ENCODE data around the gene CEACAM1. TPM values are rescaled to one million over a fixed set of nuclear protein-coding genes. Genes with fewer than 3 reads are reported as not detected.
A peak's percentile ranks its signal among the peaks of the same experiment; 100 is the strongest.

CEACAM1 gene
- total RNA-seq, 1 experiment from 2014 or later: 7.1 TPM

DNA sequence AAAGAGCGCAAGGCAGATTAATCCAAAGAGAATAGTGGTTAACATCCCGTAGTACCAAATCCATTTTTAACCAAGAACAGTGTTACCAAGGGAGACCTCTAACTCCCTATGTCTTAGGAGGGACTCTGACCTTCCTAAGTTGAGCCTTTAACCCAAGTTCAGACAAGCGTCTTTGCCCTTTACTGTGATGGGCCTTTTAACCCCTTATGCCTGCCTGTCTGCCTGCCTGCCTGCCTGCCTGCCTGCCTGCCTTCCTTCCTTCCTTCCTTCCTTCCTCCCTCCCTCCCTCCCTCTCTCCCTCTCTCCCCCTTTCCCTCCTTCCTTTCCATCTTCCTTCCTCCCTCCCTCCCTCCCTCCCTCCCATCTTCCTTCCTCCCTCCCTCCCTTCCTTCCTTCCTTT lies 32.6 kb downstream of the CEACAM1 start:
- no TSS peak for BruUV-seq (replicated peaks)
- ChIA-PET CTCF (no interaction called here), POLR2A (no interaction called here)
- no peak for DNase-seq
- Histone ChIP-seq H3K4me3 (ENCODE audit: low read depth, low read length) (no peak overlapping the region), H3K36me3 (ENCODE audit: control insufficient read depth, insufficient read depth, low read length) (no peaks in the 10 kb centered on the region), H3K27me3 (replicated peaks; ENCODE audit: control insufficient read depth, insufficient read depth, low read length) (no peaks in the 10 kb centered on the region), H3K4me1 (peaks cover 40% of the 10 kb centered on the region), H3K9me3 (no peaks in the 10 kb centered on the region)
- Mint-ChIP-seq H3K9me3 (ENCODE audit: unreplicated experiment) (no peaks in the 10 kb centered on the region), H3K4me1 (ENCODE audit: low read depth, unreplicated experiment) (peaks cover 49% of the 10 kb centered on the region), H3K27me3 (ENCODE audit: insufficient read depth, unreplicated experiment) (no peaks in the 10 kb centered on the region), H3K36me3 (ENCODE audit: insufficient read depth, unreplicated experiment) (peaks cover 6% of the 10 kb centered on the region), H3K4me3 (ENCODE audit: unreplicated experiment) (no peak overlapping the region), H3K27ac (ENCODE audit: unreplicated experiment) (no peak overlapping the region)
- TF ChIP-seq, protein P1, sequence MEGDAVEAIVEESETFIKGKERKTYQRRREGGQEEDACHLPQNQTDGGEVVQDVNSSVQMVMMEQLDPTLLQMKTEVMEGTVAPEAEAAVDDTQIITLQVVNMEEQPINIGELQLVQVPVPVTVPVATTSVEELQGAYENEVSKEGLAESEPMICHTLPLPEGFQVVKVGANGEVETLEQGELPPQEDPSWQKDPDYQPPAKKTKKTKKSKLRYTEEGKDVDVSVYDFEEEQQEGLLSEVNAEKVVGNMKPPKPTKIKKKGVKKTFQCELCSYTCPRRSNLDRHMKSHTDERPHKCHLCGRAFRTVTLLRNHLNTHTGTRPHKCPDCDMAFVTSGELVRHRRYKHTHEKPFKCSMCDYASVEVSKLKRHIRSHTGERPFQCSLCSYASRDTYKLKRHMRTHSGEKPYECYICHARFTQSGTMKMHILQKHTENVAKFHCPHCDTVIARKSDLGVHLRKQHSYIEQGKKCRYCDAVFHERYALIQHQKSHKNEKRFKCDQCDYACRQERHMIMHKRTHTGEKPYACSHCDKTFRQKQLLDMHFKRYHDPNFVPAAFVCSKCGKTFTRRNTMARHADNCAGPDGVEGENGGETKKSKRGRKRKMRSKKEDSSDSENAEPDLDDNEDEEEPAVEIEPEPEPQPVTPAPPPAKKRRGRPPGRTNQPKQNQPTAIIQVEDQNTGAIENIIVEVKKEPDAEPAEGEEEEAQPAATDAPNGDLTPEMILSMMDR (IDR thresholded peaks at IDR 0.05; ENCODE audit: insufficient read depth in 1 of 2, low read depth in 1 of 2, low read length in 1 of 2, severe bottlenecking in 1 of 2, unreplicated experiment in 1 of 2): no peak
- intact Hi-C loops (cut with micrococcal nuclease; ENCODE audit: unreplicated experiment): no loop called here

DNA sequence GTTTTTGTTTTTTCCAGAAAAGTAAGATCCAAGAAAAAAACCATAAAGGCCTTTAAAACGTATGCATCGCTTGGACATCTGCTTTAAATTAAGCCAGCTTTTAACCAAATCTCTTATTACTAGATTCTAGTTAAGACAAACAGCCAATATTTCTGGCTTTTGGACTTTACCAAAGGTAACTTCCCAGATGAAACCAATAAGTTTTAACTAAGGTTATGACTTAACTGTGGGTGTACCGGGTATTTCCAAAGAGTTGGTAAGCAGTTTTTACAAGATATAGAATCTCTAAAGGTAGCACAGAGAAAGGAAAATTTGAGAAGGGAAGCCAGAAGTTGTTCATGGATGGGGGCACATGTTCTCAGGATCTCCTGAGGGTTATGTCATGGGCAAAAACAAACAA lies 34.0 kb downstream of the CEACAM1 start:
- no peak overlapping the region for H3K27ac Mint-ChIP-seq (ENCODE audit: unreplicated experiment)

DNA sequence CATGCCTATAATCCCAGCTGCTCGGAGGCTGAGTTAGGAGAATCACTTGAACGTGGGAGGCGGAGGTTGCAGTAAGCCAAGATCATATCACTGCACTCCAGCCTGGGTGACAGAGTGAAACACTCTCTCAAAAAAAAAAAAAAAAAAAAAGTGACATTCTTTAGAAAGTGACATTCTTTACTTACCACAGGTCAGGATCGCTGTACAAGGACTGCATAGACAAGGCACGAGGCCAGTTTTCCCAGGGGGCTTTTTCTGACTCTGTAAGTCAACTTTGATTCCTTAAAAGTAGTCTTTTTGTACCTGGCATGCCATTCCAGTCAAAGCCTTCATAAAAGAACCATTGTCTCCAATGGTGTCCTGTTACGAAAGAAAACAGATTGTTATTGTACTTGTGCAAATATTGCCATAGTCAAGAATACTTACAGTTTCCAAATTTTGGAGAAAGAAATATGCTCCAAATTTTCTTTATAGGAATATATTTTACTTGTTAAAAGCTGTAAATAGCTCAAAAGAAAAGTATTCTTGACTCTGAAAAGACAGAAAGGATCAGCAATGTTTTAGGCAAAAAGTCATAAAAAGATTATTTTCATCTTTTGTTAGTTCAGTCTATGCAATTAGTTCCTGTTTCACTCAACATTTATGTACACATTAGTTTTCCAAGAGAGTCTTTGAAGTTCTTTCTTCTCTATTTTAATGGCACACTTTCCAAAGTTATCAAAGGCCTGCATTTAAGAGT lies 39.3 kb downstream of the CEACAM1 start:
- Histone ChIP-seq H3K9me3 (no peaks in the 10 kb centered on the region), H3K36me3 (ENCODE audit: control insufficient read depth, insufficient read depth, low read length) (no peaks in the 10 kb centered on the region), H3K27me3 (replicated peaks; ENCODE audit: control insufficient read depth, insufficient read depth, low read length) (no peaks in the 10 kb centered on the region), H3K4me1 (peaks cover 55% of the 10 kb centered on the region), H3K4me3 (ENCODE audit: low read depth, low read length) (no peak overlapping the region)
- Mint-ChIP-seq H3K9me3 (ENCODE audit: unreplicated experiment) (no peaks in the 10 kb centered on the region), H3K4me3 (ENCODE audit: unreplicated experiment) (peak overlapping the region; percentile 32), H3K27me3 (ENCODE audit: insufficient read depth, unreplicated experiment) (no peaks in the 10 kb centered on the region), H3K4me1 (ENCODE audit: low read depth, unreplicated experiment) (peaks cover 19% of the 10 kb centered on the region), H3K27ac (ENCODE audit: unreplicated experiment) (peak overlapping the region; percentile 87), H3K36me3 (ENCODE audit: insufficient read depth, unreplicated experiment) (peaks cover 13% of the 10 kb centered on the region)
- peak; percentile 85 to 90 for DNase-seq
- TF ChIP-seq, protein P1 (IDR thresholded peaks at IDR 0.05; ENCODE audit: insufficient read depth in 1 of 2, low read depth in 1 of 2, low read length in 1 of 2, severe bottlenecking in 1 of 2, unreplicated experiment in 1 of 2): no peak
- ChIA-PET POLR2A (no interaction called here), CTCF (interaction anchor here (0.7 to 1.5 kb wide), 3 partner anchors 22 to 48 kb away, joined by 3 to 5 read pairs (median 5); no protein-coding TSS in a partner anchor)
- intact Hi-C loops (cut with micrococcal nuclease; ENCODE audit: unreplicated experiment): loop anchor here (1.0 to 2.0 kb wide), 4 partner anchors 8 to 40 kb away; no protein-coding TSS in a partner anchor
- no TSS peak for BruUV-seq (replicated peaks)

More for the DNA sequence above, 34.0 kb downstream of the CEACAM1 start:
- H3K4me1 Mint-ChIP-seq (ENCODE audit: low read depth, unreplicated experiment): peaks cover 39% of the 10 kb centered on the region
- no peak for DNase-seq
- H3K4me3 ChIP-seq (ENCODE audit: low read depth, low read length): no peak overlapping the region
- peaks cover 44% of the 10 kb centered on the region for H3K4me1 ChIP-seq
- intact Hi-C loops (cut with micrococcal nuclease; ENCODE audit: unreplicated experiment): no loop called here
- POLR2A ChIA-PET: no interaction called here
- CTCF ChIA-PET: interaction anchor here (0.6 kb wide), 1 partner anchor 49 kb away, joined by 3 read pairs; no protein-coding TSS in a partner anchor
- no peaks in the 10 kb centered on the region for H3K9me3 Mint-ChIP-seq (ENCODE audit: unreplicated experiment)
- peaks cover 6% of the 10 kb centered on the region for H3K36me3 Mint-ChIP-seq (ENCODE audit: insufficient read depth, unreplicated experiment)
- TF ChIP-seq, protein P1 (IDR thresholded peaks at IDR 0.05; ENCODE audit: insufficient read depth in 1 of 2, low read depth in 1 of 2, low read length in 1 of 2, severe bottlenecking in 1 of 2, unreplicated experiment in 1 of 2): no peak
- no peaks in the 10 kb centered on the region for H3K27me3 ChIP-seq (replicated peaks; ENCODE audit: control insufficient read depth, insufficient read depth, low read length)
- no peaks in the 10 kb centered on the region for H3K9me3 ChIP-seq
- no peaks in the 10 kb centered on the region for H3K36me3 ChIP-seq (ENCODE audit: control insufficient read depth, insufficient read depth, low read length)
- no peaks in the 10 kb centered on the region for H3K27me3 Mint-ChIP-seq (ENCODE audit: insufficient read depth, unreplicated experiment)
- BruUV-seq (replicated peaks): no TSS peak
- H3K4me3 Mint-ChIP-seq (ENCODE audit: unreplicated experiment): no peak overlapping the region

Data from Caco-2 (cell line).